ENCODE data around the gene GPR160. TPM values are rescaled to one million over a fixed set of nuclear protein-coding genes. Genes with fewer than 3 reads are reported as not detected.

GPR160 gene
- total and polyA plus RNA-seq, 2 of the 13 experiments (the other 11 are each of a cell fraction or from before 2014, with no cell fraction given), result 12.1 to 23.2 TPM

DNA sequence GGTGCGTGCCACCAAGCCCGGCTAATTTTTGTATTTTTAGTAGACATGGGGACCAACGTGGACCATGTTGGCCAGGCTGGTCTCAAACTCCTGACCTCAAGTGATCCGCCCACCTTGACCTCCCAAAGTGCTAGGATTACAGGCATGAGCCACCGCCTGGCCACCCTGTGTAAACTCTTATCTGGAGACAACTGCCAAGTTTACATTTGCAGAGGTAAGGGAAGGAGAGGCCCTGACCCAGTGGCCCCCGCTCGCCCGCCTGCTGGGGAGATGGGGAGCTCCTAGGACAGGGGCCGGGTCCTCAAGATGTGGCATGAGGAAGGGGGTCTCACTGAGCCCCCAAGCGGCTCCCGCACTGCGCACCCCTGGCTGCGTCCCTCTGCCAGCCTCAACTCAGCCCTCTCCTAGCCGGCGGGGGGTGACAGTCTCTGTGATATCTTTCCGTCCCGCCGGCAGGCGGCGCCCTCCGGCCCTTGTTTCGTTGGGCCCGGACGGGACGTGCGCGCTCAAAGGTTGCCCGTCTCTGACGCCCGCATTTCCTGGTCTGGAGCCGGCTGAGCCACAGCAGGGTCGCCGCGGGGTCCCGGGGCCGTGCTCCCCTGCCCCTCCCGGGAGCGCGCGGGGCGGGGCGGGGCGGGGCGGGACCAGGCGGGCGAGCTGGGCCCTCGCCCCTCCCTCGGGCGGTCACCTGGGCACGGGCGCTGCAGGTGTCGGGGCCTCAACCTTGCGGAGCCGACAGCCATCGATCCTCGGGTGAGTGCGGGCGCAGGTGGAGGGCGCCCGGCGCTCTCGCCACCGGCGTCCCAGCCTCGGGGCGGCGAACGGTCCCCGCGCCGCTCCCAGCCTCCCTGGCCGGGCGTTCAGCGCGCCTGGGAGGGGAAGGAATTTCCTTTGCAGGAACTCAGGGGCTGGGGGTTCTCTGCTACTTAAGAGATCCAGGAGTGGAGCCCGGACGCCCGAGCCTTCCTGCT lies at the start of gene GPR160 (continued):
- TF ChIP-seq NR2F1 (CRISPR knock-in tag; IDR thresholded peaks at IDR 0.05), result peak in 1 of 2 experiments; percentile 56; a peak in 1 of 4 replicates
- no peak for TF ChIP-seq MZF1 (CRISPR knock-in tag; IDR thresholded peaks at IDR 0.05; ENCODE audit: borderline replicate concordance)
- 0 out of 2 replicates have a peak, but pooled peaks have one; percentile 44 for TF ChIP-seq HNRNPL (IDR thresholded peaks at IDR 0.05; ENCODE audit: low read depth, low read length)
- peak; percentile 54; the same call in 1 of the 2 replicates for TF ChIP-seq GZF1 (CRISPR knock-in tag; IDR thresholded peaks at IDR 0.05)
- TF ChIP-seq MEIS2 (CRISPR knock-in tag; IDR thresholded peaks at IDR 0.05), result peak; percentile 88
- TF ChIP-seq PAX8 (CRISPR knock-in tag; IDR thresholded peaks at IDR 0.05; ENCODE audit: borderline replicate concordance), result 0 out of 2 replicates have a peak, but pooled peaks have one; percentile 77
- TF ChIP-seq ZNF136 (CRISPR knock-in tag; IDR thresholded peaks at IDR 0.05; ENCODE audit: low read depth), result peak; percentile 60; the same call in 1 of the 2 replicates
- TF ChIP-seq ATAD3A (CRISPR knock-in tag; IDR thresholded peaks at IDR 0.05), result no peak
- TF ChIP-seq NAIF1 (CRISPR knock-in tag; IDR thresholded peaks at IDR 0.05; ENCODE audit: borderline replicate concordance), result peak; percentile 67; the same call in 1 of the 2 replicates
- peak; percentile 69 for TF ChIP-seq STAG1 (CRISPR knock-in tag; IDR thresholded peaks at IDR 0.05)
- TF ChIP-seq, protein P1, sequence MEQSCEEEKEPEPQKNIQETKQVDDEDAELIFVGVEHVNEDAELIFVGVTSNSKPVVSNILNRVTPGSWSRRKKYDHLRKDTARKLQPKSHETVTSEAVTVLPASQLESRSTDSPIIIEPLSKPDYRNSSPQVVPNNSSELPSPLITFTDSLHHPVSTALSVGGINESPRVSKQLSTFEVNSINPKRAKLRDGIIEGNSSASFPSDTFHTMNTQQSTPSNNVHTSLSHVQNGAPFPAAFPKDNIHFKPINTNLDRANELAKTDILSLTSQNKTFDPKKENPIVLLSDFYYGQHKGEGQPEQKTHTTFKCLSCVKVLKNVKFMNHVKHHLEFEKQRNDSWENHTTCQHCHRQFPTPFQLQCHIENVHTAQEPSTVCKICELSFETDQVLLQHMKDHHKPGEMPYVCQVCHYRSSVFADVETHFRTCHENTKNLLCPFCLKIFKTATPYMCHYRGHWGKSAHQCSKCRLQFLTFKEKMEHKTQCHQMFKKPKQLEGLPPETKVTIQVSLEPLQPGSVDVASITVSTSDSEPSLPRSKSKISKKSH (CRISPR knock-in tag; IDR thresholded peaks at IDR 0.05; ENCODE audit: borderline replicate concordance), result peak; percentile 37; the same call in 1 of the 2 replicates
- no peak for TF ChIP-seq SIX4 (CRISPR knock-in tag; IDR thresholded peaks at IDR 0.05)
- peak; percentile 55; the same call in 1 of the 2 replicates for TF ChIP-seq ZNF605 (CRISPR knock-in tag; IDR thresholded peaks at IDR 0.05)
- no peak for TF ChIP-seq ZNF674 (CRISPR knock-in tag; IDR thresholded peaks at IDR 0.05; ENCODE audit: low read depth)
- peak; percentile 59 for TF ChIP-seq DMAP1 (CRISPR knock-in tag; IDR thresholded peaks at IDR 0.05)
- peak; percentile 36 for TF ChIP-seq ZEB1 (IDR thresholded peaks at IDR 0.05; ENCODE audit: insufficient replicate concordance, low read depth)
